K562 (cell line): ENCODE measurements around the gene DSG2.

Source experiments
- EGR1 ChIP-seq: fragments of 450-650 bp; conservative IDR thresholded peaks from 2 replicates; pipeline ENCODE4 v1.6.1; 2017; ENCODE audit warnings: mild to moderate bottlenecking
- NFXL1 ChIP-seq: fragments of 450-650 bp; formaldehyde crosslinking; IDR thresholded peaks from 2 replicates; pipeline ENCODE4 v1.4.0; 2021; ENCODE audit warnings: mild to moderate bottlenecking
- POLR2A ChIP-seq: fragments of 450-650 bp; conservative IDR thresholded peaks from 2 replicates; pipeline ENCODE4 v1.6.1; 2016
- ZNF347 ChIP-seq: fragments of 450-650 bp; formaldehyde crosslinking; IDR thresholded peaks from 2 replicates; pipeline ENCODE4 v1.4.0; 2020; ENCODE audit warnings: low read depth, mild to moderate bottlenecking, moderate library complexity

DNA sequence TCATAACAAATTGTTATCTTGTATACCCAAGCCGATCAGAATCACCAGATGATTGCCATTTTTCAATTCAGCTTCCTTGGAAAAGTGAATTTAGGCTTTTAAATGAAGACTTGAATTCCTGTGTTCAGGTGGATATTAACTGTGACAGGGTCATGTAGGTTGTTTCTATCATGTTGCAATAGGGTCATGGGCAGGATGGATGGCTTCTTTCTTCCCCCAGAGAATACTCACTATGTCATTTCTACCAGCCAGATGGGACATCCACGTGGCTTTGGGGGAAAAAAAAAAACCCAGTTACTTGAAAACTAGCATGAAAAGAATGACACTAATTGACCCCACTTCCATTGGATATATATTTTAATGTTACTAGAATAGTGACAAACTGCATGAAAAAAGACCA is 14.6 kb upstream of the DSG2 start:
- TF ChIP-seq EGR1 (no peak), POLR2A (no peak), NFXL1 (CRISPR knock-in tag) (no peak), ZNF347 (CRISPR knock-in tag) (no peak)
